ENCODE measurements around the gene KLK6.

Gene KLK6

GRCh38 chr19:50952910-50953309, 16.5 kb downstream of the KLK6 start, which contains the start of gene KLK5:
TSS of gene KLK5 (minus strand) at chr19:50953038. CDS start at chr19:50952657, 381 bp downstream.
- no peak for DNase-seq (ENCODE audit: low read depth)

GRCh38 chr19:50949861-50950260, 19.5 kb downstream of the KLK6 start:
- no peak for DNase-seq (ENCODE audit: low read depth)

- DNase-seq (ENCODE audit: low read depth) = no peak
Measured at GRCh38 chr19:50947123-50947522, 22.3 kb downstream of the KLK6 start.

GRCh38 chr19:50944795-50945194, 24.6 kb downstream of the KLK6 start:
- no peak for DNase-seq (ENCODE audit: low read depth)

GRCh38 chr19:50943074-50943828, 26.1 kb downstream of the KLK6 start:
- no peak for DNase-seq (ENCODE audit: low read depth)

GRCh38 chr19:50939596-50939995, 29.8 kb downstream of the KLK6 start:
- no peak for DNase-seq (ENCODE audit: low read depth)

- no peak for DNase-seq (ENCODE audit: low read depth)
Measured at GRCh38 chr19:50933640-50934039, 35.8 kb downstream of the KLK6 start.

- DNase-seq (ENCODE audit: low read depth) = no peak
Measured at GRCh38 chr19:50932690-50933083, 36.7 kb downstream of the KLK6 start.

- DNase-seq (ENCODE audit: low read depth) = no peak
Measured at GRCh38 chr19:50932018-50932689, 37.2 kb downstream of the KLK6 start.

GRCh38 chr19:50931023-50931422, 38.4 kb downstream of the KLK6 start:
- no peak for DNase-seq (ENCODE audit: low read depth)

GRCh38 chr19:50928831-50929230, 40.6 kb downstream of the KLK6 start:
- no peak for DNase-seq (ENCODE audit: low read depth)

- no peak for DNase-seq (ENCODE audit: low read depth)
Measured at GRCh38 chr19:50926144-50926543, 43.2 kb downstream of the KLK6 start.

GRCh38 chr19:50925734-50926133, 43.7 kb downstream of the KLK6 start:
- DNase-seq (ENCODE audit: low read depth) = no peak

- no peak for DNase-seq (ENCODE audit: low read depth)
Measured at GRCh38 chr19:50924586-50924985, 44.8 kb downstream of the KLK6 start.

- peak; percentile 53 for DNase-seq (ENCODE audit: low read depth)
Measured at GRCh38 chr19:50922317-50922853, 47.0 kb downstream of the KLK6 start.

- DNase-seq (ENCODE audit: low read depth) = no peak
Measured at GRCh38 chr19:50921426-50922316, 47.7 kb downstream of the KLK6 start.

GRCh38 chr19:50916069-50916468, 53.3 kb downstream of the KLK6 start:
- DNase-seq (ENCODE audit: low read depth) = no peak

- no peak for DNase-seq (ENCODE audit: low read depth)
Measured at GRCh38 chr19:50912727-50913716, 56.4 kb downstream of the KLK6 start.

- DNase-seq (ENCODE audit: low read depth) = no peak
Measured at GRCh38 chr19:50912102-50912599, 57.2 kb downstream of the KLK6 start.

- no peak for DNase-seq (ENCODE audit: low read depth)
Measured at GRCh38 chr19:50911206-50912101, 57.9 kb downstream of the KLK6 start, which contains the start of gene KLK4. TSS of gene KLK4 (minus strand) at chr19:50911395. CDS start at chr19:50910738, 657 bp downstream.
